Heart right ventricle (tissue), 16 donors: ENCODE measurements around the gene F5. TPM values are rescaled to one million over a fixed set of nuclear protein-coding genes. Genes with fewer than 3 reads are reported as not detected.
A peak's percentile ranks its signal among the peaks of the same experiment; 100 is the strongest.

Source experiments
- ATAC-seq, 8 donors: fragments of 200-7000 bp; cut with Tn5 transposase; one replicate each; pipeline ENCODE4 v1.9.1; 2020; ENCODE audit warnings: mild to moderate bottlenecking in 8 of 8, moderate library complexity in 8 of 8, moderate number of reproducible peaks in 1 of 8
- DNase-seq, 2 donors: peaks; one replicate each; pipeline ENCODE4 v3.0.0-alpha.2; 2020
- H3K27ac ChIP-seq, 10 donors: fragments of 200-600 bp; sonication (generic) in 2 of 10; one replicate each; pipeline versions ENCODE4 v1.5.0 to v1.8.0; 2020 to 2022; ENCODE audit warnings: mild to moderate bottlenecking in 3 of 10
- H3K27me3 ChIP-seq, 7 donors: fragments of 200-600 bp; one replicate each; pipeline ENCODE4 v1.8.0; 2021 to 2022; ENCODE audit warnings: mild to moderate bottlenecking in 2 of 7
- H3K36me3 ChIP-seq, 9 donors: fragments of 200-600 bp; sonication (generic) in 1 of 9; one replicate each; pipeline versions ENCODE4 v1.5.0 to v1.8.0; 2020 to 2022; ENCODE audit warnings: mild to moderate bottlenecking in 2 of 9
- H3K4me1 ChIP-seq, 9 donors: fragments of 200-600 bp; sonication (generic) in 1 of 9; one replicate each; pipeline versions ENCODE4 v1.5.0 to v1.8.0; 2020 to 2022; ENCODE audit warnings: mild to moderate bottlenecking in 4 of 9
- H3K4me3 ChIP-seq, 10 donors: fragments of 200-600 bp; sonication (generic) in 2 of 10; one replicate each; pipeline versions ENCODE4 v1.5.0 to v1.8.0; 2020 to 2022; ENCODE audit warnings: mild to moderate bottlenecking in 7 of 10, moderate library complexity in 2 of 10
- H3K9me3 ChIP-seq, 11 donors: fragments of 200-600 bp in 10 of 11; sonication (generic) in 2 of 11; one replicate each; pipeline versions ENCODE4 v1.5.0 to v1.8.0; 2013 to 2022; ENCODE audit warnings: mild to moderate bottlenecking in 2 of 11, control low read depth in 1 of 11, moderate library complexity in 1 of 11
- CTCF ChIP-seq, 9 donors: fragments of 200-600 bp; sonication (generic) in 2 of 9; IDR thresholded peaks; one replicate each; pipeline versions ENCODE4 v1.5.0 to v1.8.0; 2021 to 2022; ENCODE audit warnings: antibody characterized with exemption in 9 of 9, mild to moderate bottlenecking in 5 of 9, moderate library complexity in 1 of 9
- WGBS, 2 donors: extraction: QIAGEN DNeasy Blood & Tissue Kit; methylation state at CpG; one replicate each; pipeline ENCODE4 v1.1.7; 2013; ENCODE audit warnings: inconsistent platforms in 1 of 2; 5-methylcytosine and 5-hydroxymethylcytosine counted together
- intact Hi-C, 10 donors: fragments of 100-400 bp; cut with DNase I; formaldehyde crosslinking; loops; one replicate each; pipeline versions ENCODE4 v1.11.1 to v1.14.2; 2022
- polyA plus RNA-seq, 2 donors: library from polyadenylated mRNA; stranded (reverse); fragments of 200-250 nt; gene quantifications; one replicate each; pipeline ENCODE4 v1.2.3, GENCODE V29; 2013
- total RNA-seq, 10 donors: library from RNA; stranded (reverse); fragmentation: NEBNext Ultra II Directional in 3 of 10; extraction: Animal tissue kit (Norgen Biotek cat#: 25700) in 3 of 10; gene quantifications; one replicate each; pipeline versions ENCODE4 v1.2.1 to v1.2.4, GENCODE V29; 2021 to 2023
- donor health status: Arrhythmogenic right ventricular cardiomyopathy.
- donor health status: ischemic (EF 13 %, LVEDD 7.1; RV severe dilation, severe dysfunction).
- donor health status: healthy with polysubstance abuse.
- donor health status: DM: no; HTN: yes; CAD: no.
- donor health status: DM: no; HTN: no; CAD: no.
- donor health status: ischemic (EF 25% LVEDD 6.9; RV normal size, moderate dysfunction).
- donor health status: ischemic (EF 25% LVEDD 5.7; RV mildly dilated, moderate dysfunction).
- donor health status: healthy.
- donor health status: DM: yes; HTN: yes; CAD: no.
- donor health status: Ischemic cardiomyopathy.
- donor health status: ischemic (EF 35%, LVEDD 5.7; RV mildly dilated, moderate dysfunction).
- donor health status: nonischemic (EF 11% LVEDD 7.7; RV severe dilation, severe dysfunction).
- donor health status: DM: yes; HTN: yes; CAD: no.
- donor health status: PGD.
- donor health status: ischemic (EF 29% LVEDD 5.4; RV normal size, mild dysfunction).
- donor health status: nonischemic (EF 23%, LVEDD 6.1; RV moderate dilation, normal function).

F5 gene
- total and polyA plus RNA-seq, 12 donors, result 0.94 to 40.3 (median 6.9) TPM

GRCh38 chr1:169495916-169496315 lies 90.4 kb downstream of the F5 start:
- Histone ChIP-seq H3K27ac (no peak overlapping the region), H3K9me3 (no peaks in the 10 kb centered on the region), H3K4me1 (no peaks in the 10 kb centered on the region), H3K4me3 (no peak overlapping the region), H3K36me3 (no peaks in the 10 kb centered on the region), H3K27me3 (no peaks in the 10 kb centered on the region)
- TF ChIP-seq CTCF (IDR thresholded peaks at IDR 0.05), result no peak
- intact Hi-C loops, result no loop called here
- WGBS, 2 donors, result 59 to 67% methylated on average over 2 of the region's 2 CpGs
- DNase-seq (no peak), ATAC-seq (no peak)

- H3K4me3 ChIP-seq, result no peak overlapping the region
- ATAC-seq (peak in 1 of 8 donors; percentile 29), DNase-seq (no peak)
- H3K4me1 ChIP-seq, result no peaks in the 10 kb centered on the region
- H3K27me3 ChIP-seq, result no peaks in the 10 kb centered on the region
- no peaks in the 10 kb centered on the region for H3K36me3 ChIP-seq
- no peak overlapping the region for H3K27ac ChIP-seq
- no peak for TF ChIP-seq CTCF (IDR thresholded peaks at IDR 0.05)
- intact Hi-C loops, result no loop called here
- no peaks in the 10 kb centered on the region for H3K9me3 ChIP-seq
Observed at GRCh38 chr1:169495046-169495775, 91.1 kb downstream of the F5 start.

- 94 to 96% methylated on average over 3 of the region's 3 CpGs for WGBS, 2 donors
- no peak for DNase-seq
- no peaks in the 10 kb centered on the region for H3K27me3 ChIP-seq
- intact Hi-C loops, result no loop called here
- H3K4me1 ChIP-seq, result no peaks in the 10 kb centered on the region
- H3K9me3 ChIP-seq, result no peaks in the 10 kb centered on the region
- H3K36me3 ChIP-seq, result no peaks in the 10 kb centered on the region
- H3K4me3 ChIP-seq, result no peak overlapping the region
- no peak for ATAC-seq
- H3K27ac ChIP-seq, result no peak overlapping the region
- TF ChIP-seq CTCF (IDR thresholded peaks at IDR 0.05), result no peak
Observed at GRCh38 chr1:169494343-169494742, 91.9 kb downstream of the F5 start.

- no peak for DNase-seq
- no peak for ATAC-seq
- no peaks in the 10 kb centered on the region for H3K36me3 ChIP-seq
- no peaks in the 10 kb centered on the region for H3K4me1 ChIP-seq
- 81 to 88% methylated on average over 1 of the region's 1 CpG for WGBS, 2 donors
- no peaks in the 10 kb centered on the region for H3K9me3 ChIP-seq
- intact Hi-C loops, result no loop called here
- H3K27me3 ChIP-seq, result no peaks in the 10 kb centered on the region
- no peak overlapping the region for H3K4me3 ChIP-seq
- no peak overlapping the region for H3K27ac ChIP-seq
- no peak for TF ChIP-seq CTCF (IDR thresholded peaks at IDR 0.05)
Observed at GRCh38 chr1:169493251-169493650, 93.0 kb downstream of the F5 start.
